Subcutaneous abdominal adipose tissue (tissue), 5 donors: ENCODE results near the gene SCAP.
A peak's percentile ranks its signal among the peaks of the same experiment; 100 is the strongest.
"Not testable (repeated sequence)": the region's sequence is repeated elsewhere in the genome, so short reads cannot be mapped to it uniquely, and the experiment has no call there.

Source experiments
- H3K27ac ChIP-seq: one replicate; pipeline ENCODE4 v1.7.0; 2013; ENCODE audit warnings: low read depth, mild to moderate bottlenecking, inconsistent platforms, low read length, moderate library complexity
- H3K27me3 ChIP-seq, 5 donors: one replicate each; pipeline ENCODE4 v1.7.0; 2013; ENCODE audit warnings: low read length in 5 of 5, inconsistent platforms in 1 of 5; ENCODE audit not compliant: control insufficient read depth in 5 of 5, insufficient read depth in 4 of 5
- H3K36me3 ChIP-seq, 5 donors: one replicate each; pipeline ENCODE4 v1.7.0; 2013; ENCODE audit warnings: low read length in 5 of 5; ENCODE audit not compliant: control insufficient read depth in 5 of 5, insufficient read depth in 5 of 5
- H3K4me1 ChIP-seq, 5 donors: one replicate each; pipeline ENCODE4 v1.7.0; 2013; ENCODE audit warnings: low read length in 5 of 5, mild to moderate bottlenecking in 3 of 5, moderate library complexity in 1 of 5; ENCODE audit not compliant: control insufficient read depth in 5 of 5, insufficient read depth in 5 of 5
- H3K4me3 ChIP-seq, 5 donors: one replicate each; pipeline ENCODE4 v1.7.0; 2013; ENCODE audit warnings: low read length in 5 of 5, low read depth in 1 of 5
- H3K9ac ChIP-seq, 5 donors: one replicate each; pipeline ENCODE4 v1.7.0; 2013; ENCODE audit warnings: low read length in 5 of 5, mild to moderate bottlenecking in 4 of 5, moderate library complexity in 3 of 5
- H3K9me3 ChIP-seq, 5 donors: one replicate each; pipeline ENCODE4 v1.7.0; 2013; ENCODE audit warnings: low read length in 5 of 5; ENCODE audit not compliant: control insufficient read depth in 5 of 5
- donor health status: healthy.
- donor health status: healthy.
- donor health status: healthy.
- donor health status: healthy.
- donor health status: healthy.

The SCAP gene

DNA sequence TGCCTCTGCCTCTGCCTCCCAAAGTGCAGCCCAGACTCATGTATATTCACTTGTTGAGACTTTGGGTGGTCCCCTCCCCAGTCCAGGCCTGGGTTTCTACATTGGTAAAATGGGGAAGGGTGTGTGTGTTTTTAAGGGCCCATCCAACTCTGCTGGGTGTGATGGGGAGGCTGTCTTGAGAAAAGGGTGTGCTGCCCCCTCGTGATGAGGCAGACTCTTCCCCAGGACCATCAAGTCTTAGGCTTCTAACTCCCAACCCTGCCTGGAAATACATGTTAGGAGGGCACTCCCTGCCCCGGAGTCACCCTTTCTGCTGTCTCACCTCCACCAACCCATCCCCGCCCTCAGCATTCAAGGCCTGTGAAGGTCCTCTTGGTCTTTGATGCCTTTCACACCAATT, 99.3 kb downstream of the SCAP start:
- Histone ChIP-seq H3K9ac (no peak overlapping the region), H3K27me3 (no peaks in the 10 kb centered on the region), H3K4me1 (peaks cover 8 to 22% (median 18%) of the 10 kb centered on the region in 5 donors), H3K36me3 (no peaks in the 10 kb centered on the region), H3K27ac (no peak overlapping the region), H3K4me3 (no peak overlapping the region), H3K9me3 (no peaks in the 10 kb centered on the region)

- peaks cover 0 to 4% (median under 1%) of the 10 kb centered on the region in 5 donors for H3K27me3 ChIP-seq
- H3K9ac ChIP-seq: no peak overlapping the region
- H3K4me3 ChIP-seq: no peak overlapping the region
- no peaks in the 10 kb centered on the region for H3K9me3 ChIP-seq
- H3K4me1 ChIP-seq: peaks cover 4 to 18% (median 12%) of the 10 kb centered on the region in 5 donors
- H3K27ac ChIP-seq: no peak overlapping the region
- no peaks in the 10 kb centered on the region for H3K36me3 ChIP-seq
These were observed 101.2 kb downstream of the SCAP start for GRCh38 chr3:47374587-47374986.

- Histone ChIP-seq H3K4me1 (peaks cover 0 to 7% (median 4%) of the 10 kb centered on the region in 5 donors), H3K4me3 (no peak overlapping the region), H3K36me3 (no peaks in the 10 kb centered on the region), H3K9me3 (no peaks in the 10 kb centered on the region), H3K27me3 (peaks cover 0 to 4% (median 4%) of the 10 kb centered on the region in 5 donors), H3K27ac (no peak overlapping the region), H3K9ac (no peak overlapping the region)
These were observed 104.6 kb downstream of the SCAP start for GRCh38 chr3:47370887-47371697.

GRCh38 chr3:47370020-47370419, 105.7 kb downstream of the SCAP start:
- H3K9me3 ChIP-seq, H3K9ac ChIP-seq, H3K27ac ChIP-seq, H3K36me3 ChIP-seq, H3K4me3 ChIP-seq, H3K27me3 ChIP-seq: not testable (repeated sequence)
- peaks cover 0 to 16% (median 11%) of the 10 kb centered on the region in 5 donors for H3K4me1 ChIP-seq

DNA sequence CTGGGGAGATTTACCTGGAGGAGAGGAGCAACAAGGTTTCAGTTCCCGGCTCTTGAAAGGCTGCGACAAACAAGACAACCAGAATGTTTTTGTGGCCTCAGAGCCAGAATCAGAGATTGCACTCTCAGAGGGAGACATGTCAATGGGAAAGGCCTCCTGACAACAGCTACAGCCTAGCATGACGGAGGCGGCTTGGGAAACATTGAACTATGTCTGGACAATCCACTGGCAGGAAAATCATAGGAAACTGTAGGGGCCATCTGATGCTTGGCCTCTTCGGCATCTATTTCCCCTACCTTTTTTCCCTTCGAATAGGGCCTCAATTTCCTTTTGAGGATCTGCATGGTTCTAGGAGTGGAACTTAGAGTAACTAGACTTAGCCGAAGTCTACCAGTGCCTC, 108.1 kb downstream of the SCAP start:
- H3K4me1 ChIP-seq: peaks cover 0 to 23% (median 11%) of the 10 kb centered on the region in 5 donors
- H3K27ac ChIP-seq: no peak overlapping the region
- peaks cover 0 to 4% (median 4%) of the 10 kb centered on the region in 5 donors for H3K27me3 ChIP-seq
- no peak overlapping the region for H3K4me3 ChIP-seq
- H3K9ac ChIP-seq: no peak overlapping the region
- no peaks in the 10 kb centered on the region for H3K9me3 ChIP-seq
- no peaks in the 10 kb centered on the region for H3K36me3 ChIP-seq

- Histone ChIP-seq H3K9me3 (no peaks in the 10 kb centered on the region), H3K4me3 (no peak overlapping the region), H3K9ac (no peak overlapping the region), H3K27ac (no peak overlapping the region), H3K27me3 (peaks cover 0 to 4% (median 4%) of the 10 kb centered on the region in 5 donors), H3K36me3 (no peaks in the 10 kb centered on the region), H3K4me1 (peaks cover 0 to 30% (median 11%) of the 10 kb centered on the region in 5 donors)
These were observed 108.9 kb downstream of the SCAP start for GRCh38 chr3:47366833-47367232.

GRCh38 chr3:47365213-47366153, 110.3 kb downstream of the SCAP start:
- H3K27ac ChIP-seq: peak overlapping the region; percentile 65
- no peak overlapping the region for H3K4me3 ChIP-seq
- H3K36me3 ChIP-seq: no peaks in the 10 kb centered on the region
- H3K4me1 ChIP-seq: peaks cover 0 to 24% (median 11%) of the 10 kb centered on the region in 5 donors
- H3K27me3 ChIP-seq: peaks cover 0 to 4% (median 2%) of the 10 kb centered on the region in 5 donors
- H3K9me3 ChIP-seq: no peaks in the 10 kb centered on the region
- H3K9ac ChIP-seq: no peak overlapping the region
